GM19240 (cell line): Measurements from ENCODE around the gene BANP.

Experiments
- DNase-seq: peaks from one replicate; pipeline ENCODE4 v3.0.0; 2011; ENCODE audit warnings: low spot score; ENCODE audit not compliant: insufficient read length

The BANP gene

DNA sequence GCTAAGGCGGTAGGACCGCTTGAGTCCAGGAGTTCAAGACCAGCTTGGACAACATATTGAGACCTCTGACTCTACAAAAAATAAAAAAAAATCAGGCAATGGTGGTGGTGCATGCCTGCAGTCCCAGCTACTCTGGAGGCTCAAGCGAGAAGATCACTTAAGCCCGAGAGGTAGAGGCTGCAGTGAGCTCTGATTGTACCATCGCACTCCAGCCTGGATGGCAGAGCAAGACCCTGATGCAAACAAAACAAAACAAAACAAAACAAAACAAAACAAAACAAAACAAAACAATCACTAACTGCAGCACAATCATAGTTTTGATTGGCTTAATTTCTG, 2.5 kb upstream of the BANP start:
- DNase-seq, result no peak

DNA sequence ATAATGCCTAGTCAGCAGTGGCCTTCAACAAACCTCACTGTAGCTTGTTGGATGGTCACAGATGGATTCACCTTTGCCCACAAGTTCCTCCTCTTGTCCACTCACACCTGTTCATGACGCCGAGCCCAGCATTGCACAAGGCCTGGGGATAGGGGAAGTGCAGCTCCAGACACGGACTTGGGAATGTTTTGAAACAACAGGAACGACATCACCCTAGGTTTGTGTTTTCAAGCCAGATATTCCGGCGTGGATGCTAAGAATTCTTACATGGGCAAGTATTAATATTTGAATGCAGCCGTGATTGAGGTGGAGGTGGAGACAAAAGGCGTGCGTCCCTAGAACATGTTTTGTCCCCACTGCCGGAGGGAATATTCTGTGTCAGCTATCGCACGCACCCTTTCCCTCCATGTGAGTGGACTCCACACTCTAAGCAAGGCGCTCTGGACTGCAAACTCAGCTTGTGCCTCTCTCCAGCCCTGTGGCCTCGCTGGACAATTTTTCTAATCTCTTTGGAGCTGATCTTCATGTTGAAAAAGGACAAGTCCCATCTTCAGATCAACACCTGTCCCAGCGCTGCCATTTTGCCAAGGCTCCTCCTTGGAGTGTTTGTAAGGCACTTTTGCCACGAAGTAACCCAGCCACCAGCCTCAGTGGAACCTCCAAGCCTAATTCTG, 2.0 kb upstream of the BANP start:
- no peak for DNase-seq

DNA sequence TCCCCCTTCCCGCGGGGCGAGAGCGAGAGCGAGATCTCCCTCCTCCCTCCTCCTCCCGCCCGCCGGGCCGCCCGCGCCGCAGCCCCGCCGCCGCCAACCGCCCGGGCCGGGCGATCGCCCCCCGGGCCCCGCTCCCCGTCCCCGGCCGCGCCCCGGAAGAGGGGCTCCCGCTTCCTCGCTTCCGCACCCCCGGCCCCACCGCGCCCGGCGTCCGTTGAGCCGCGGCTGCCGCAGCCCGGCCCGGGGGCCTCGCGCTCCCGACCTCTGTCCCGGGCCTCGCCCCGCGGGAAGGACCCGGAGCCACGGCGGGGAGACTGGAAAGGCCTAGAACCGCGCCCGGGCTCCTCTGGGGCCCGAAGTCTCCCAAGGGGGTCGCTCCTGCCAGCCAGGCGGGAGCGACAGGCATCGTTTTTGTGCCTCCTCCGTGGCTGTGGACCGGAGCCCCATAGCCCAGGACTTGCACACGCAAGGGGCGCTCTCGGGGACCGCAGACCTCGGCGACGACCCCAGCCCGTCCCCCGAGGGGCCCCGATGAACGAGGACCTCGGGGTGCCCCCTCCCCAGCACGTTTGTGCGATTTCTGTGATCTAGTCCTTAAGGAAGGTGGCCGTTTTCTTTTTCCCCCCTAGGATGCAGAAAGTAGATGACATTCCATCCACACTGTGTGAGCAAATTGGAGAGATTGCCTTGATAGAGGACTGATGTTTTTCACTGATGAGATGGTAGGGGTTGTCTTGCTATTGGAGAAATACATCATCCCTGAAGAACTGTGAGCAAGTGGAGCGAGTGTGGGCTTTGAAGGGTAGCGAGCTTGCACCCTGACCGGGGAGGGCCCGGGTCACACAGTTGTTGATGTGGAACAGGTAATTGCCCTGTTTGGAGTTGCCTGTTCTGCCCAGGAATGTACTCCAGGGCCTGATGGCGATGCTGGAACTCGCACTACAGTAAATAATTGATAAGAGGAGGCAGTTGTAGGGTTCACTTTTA, 611 bp downstream of the BANP start:
- no peak for DNase-seq

DNA sequence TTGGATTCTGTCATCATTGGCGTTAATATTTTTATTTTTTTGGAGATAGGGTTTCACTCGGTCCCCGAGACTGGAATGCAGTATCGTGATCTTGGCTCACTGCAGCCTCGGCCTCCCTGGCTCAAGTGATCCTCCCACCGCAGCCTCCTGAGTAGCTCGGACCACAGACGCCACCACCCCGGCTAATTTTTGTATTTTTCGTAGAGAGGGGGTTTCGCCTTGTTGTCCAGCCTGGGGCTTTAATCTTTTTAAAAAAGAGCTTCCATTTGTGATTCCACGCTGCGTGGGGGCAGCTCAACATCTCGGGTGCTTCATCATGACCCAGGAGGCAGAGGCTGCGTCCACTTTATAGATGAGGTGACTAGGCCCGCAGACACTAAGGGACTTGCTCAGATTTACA, 1.5 kb downstream of the BANP start:
- DNase-seq, result no peak

DNA sequence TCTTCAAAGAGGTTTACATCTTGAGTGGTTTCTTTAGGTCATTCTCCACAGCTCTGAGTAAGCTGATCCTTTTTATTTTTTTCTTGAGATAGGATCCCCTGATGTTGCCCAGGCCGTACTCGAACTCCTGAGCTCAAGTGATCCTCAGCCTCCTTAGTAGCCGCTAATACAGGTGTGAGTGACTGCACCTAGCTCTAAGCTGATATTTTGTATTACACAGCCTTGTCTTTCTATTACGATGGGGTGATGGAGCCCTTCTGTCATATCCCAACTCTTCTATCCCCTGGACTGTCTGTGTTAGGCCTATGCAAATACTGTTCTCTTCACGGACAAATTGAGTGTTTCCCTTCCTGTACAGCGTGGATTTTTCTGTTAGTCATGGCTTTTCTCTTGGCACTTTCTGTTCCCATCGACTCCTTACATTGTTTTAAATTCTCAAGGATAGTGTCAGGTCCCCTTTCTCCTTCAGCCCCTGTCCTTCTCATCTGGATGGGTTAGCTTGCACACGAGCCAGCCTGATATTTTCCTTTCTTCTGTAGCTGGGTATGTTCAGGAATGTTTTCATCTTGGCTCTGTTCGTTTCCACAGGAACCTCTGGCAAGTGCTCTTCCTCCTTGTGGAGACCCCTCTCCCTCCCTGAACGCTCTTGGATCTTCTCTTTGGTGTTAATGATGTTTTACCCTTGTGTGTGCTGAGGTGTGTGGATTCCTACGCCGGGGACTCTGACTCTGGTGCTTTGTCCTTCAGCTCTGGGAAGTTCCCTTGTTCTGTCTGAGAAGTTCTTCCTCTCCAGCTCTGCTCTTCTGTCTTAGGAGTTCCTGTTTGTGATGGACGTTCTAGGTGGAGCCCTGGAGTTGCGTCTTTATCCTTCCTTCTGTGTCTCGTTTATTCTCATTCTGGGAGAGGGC, 2.3 kb downstream of the BANP start:
- no peak for DNase-seq

DNA sequence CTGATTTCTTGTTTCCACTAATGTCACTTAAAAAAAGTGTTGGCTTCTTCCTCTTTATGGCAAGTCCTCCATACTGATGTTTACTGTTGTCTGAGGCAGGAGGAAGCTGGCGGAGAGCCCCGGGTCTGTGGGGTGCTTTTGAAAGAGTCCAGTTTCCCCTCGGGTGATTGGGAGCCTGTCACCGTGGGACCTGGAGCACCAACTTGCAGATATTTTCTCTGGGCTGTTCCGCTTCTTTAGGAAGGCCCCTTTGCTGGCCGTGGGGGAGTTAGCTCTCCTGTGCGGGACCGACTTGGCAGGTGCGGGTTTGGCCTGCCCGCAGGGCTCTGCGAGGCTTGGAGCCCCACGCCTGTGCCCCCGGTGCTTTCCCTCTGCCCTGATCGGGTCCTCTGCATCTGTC, 3.1 kb downstream of the BANP start:
- no peak for DNase-seq

DNA sequence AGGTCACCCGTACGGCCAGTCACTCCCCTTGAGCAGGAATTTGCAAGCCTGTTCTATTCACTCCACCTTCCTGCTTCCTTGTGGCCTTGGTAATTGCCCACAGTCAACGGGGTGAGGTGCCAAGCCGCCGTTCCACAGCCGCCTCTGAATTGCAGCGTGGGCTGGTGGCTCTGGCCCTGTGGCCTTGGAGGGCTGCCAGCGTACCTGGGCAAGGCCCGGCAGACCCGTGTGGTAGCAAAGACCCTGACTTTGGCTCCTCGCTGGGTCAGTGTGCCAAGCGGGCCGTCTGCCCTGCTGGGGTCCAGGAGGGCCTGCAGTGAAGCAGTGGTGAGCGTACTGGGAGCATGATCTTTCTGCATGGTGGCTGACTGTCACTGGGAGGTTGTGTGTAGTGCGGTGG, 3.6 kb downstream of the BANP start:
- DNase-seq, result no peak

DNA sequence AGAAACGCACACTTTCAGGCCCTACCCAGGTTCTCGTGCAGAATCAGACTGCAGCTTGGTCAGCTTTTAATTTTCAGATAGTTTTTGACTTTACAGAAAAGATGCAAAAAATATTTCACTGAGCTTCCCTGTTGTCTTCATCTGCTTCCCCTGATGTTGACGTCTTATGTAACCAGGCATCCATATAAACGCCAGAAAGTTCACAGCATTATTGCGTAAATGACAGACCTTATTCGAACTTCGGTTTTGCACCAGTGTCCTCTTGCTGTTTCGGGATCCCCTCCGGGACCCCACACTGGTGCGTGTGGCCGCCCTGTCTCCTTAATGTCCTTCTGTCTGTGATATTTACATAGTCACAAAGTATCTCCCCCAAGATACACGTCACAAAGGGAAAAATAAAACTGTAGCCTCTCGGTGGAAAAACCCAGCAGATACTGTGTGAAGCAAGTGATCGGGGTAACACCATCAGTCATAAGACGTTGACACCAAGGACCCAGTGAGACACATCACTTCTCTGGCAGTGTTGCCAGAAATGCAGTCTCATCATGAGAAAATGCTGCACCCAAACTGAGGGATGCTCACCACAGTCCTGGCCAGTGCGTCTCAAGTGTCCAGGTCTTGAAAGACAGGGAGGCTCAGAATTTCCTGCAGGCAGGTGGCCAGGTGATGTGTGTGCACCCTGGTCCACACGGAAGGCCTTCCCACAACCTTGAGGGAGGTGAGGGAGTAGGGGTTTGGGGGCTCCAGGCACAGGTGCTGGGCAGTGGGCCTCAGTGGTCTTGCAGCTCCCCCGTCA, 4.3 kb downstream of the BANP start:
- no peak for DNase-seq

DNA sequence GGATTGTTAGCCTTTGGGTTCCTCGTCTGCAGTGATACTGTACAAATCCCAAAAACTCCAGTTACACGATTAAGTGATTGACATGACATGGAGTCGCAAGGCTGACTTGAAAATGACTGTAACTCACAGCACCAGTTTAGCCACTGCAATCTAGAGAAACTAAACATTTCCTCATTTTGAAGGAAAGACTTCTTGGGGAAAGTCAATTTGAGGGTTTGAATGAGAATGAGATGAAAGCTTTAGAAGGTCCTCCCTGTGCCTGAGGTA, 4.8 kb downstream of the BANP start:
- DNase-seq, result no peak

DNA sequence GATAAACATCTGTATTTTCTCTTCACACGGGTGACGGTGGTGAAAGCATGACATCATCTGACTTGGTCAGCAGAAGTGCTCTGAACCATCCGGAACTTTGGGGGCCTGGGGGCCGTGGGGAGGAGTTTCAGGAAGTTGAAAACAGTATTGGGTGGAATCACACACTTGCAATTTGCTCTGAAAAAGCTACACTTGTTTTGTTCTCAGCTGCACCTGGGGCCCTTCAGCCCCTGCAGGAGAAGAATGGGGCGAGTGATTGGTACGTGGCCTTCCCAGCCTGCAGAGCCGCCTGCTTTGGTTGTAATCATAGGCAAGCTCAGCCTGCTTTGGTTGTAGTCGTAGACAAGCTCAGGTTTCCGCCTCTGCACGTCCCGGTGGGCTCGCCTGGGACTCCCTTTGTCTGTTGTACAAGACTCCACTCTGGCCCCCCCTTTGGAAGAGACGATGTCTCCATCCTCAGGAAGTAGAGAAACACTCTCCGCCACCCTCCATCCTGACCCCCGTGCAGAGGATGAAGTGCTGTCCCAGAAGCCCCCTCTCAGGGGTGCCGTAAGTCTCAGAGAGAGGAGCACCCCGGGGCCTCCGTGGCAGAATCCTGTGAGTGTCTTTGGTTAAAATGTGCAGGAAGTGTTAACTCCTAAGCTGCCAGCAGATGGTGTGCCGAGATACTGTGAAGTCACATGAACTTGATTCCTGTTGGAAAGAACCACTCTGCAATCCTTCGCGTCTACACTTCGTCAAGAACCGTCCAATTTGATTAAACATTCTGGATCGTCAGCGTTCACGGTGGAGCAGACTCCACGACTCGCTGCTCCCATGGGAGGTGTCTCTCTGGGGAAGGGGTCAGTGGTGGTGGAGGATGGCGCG, 5.4 kb downstream of the BANP start:
- DNase-seq, result no peak

DNA sequence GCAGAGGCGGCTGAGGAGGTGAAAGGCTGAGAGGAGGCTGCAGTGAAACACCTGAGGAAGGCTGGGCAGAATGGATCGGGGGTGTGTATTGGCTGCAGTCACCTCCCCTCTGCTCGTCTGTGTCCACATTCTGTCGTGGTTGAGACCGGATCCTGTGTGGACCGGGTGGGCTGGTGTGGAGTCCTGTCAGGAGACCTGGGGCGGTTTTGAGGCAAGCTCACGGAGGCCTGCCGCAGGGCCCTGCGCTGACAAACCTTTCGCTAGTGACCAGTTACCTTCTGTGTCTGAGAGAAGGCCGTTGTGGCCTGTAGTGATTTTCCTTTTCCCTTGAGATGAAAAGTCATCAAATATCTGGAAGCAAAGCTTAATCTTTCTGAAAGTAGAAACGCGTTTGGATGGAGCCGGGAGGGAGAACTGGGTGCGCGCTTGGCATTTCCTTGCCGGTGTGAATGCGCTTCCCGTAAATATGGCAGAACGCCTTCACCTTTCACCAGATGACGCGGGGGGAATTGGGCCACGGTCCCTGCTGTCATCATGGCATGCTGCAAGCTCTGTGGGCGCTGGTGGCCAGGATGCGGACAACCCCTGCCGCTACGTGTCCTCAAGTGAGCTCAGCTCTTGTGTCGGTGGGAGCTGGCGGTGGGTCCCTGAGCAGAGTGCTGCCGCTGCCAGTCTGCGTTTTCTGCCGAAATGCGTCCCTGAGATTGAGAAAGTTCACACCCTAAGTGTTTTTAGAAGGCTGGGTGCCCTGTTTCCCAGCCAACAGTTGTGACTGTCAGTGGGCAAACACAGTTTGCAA, 6.3 kb downstream of the BANP start:
- no peak for DNase-seq

DNA sequence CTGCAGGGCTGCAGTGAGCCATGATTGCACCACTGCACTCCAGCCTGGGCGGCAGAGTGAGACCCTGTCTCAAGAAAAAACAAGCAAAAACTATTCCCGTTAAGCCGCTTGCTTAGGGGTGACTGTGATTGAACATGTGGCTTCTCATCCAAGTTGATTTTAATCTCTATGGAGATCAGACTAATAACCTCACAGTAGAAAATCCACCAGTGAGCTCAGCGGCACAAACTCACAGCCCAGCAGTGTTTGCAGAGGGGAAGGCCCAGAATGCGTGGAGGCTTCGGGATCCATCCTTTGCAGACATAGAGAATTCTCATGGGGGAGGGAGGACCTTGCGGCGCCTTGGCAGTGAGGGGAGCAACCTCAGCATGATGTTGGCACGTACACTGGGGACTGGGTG, 7.4 kb downstream of the BANP start:
- no peak for DNase-seq

DNA sequence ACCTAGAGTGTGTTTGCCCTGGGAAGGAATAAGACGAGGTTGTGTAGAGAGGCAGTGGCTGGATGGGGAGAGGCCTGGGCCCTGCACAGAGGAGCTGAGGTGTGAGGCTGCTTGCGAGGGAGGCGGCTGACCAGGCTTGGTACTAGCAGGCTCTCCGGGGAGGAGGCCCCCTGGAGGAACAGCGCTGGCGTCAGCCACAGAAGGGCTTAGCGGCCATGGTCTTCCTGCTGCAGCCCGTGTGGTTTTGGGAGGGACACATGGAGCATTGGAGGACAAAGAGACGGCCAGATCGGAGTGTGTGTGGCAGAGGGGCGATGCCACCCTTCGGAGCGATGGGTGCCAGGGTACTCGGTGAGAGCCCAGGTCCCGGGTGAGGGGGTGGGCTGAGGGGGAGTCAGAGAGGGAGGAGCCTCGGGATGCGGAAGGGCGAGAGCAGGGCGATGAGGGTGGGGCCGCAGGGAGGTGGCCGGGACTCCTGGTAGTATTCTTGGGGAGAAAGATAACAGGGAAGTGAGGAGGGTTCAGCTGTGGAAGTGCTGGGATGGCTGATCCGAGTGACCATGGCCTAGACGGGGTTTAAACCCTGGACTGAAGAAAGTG, 8.3 kb downstream of the BANP start:
- no peak for DNase-seq

DNA sequence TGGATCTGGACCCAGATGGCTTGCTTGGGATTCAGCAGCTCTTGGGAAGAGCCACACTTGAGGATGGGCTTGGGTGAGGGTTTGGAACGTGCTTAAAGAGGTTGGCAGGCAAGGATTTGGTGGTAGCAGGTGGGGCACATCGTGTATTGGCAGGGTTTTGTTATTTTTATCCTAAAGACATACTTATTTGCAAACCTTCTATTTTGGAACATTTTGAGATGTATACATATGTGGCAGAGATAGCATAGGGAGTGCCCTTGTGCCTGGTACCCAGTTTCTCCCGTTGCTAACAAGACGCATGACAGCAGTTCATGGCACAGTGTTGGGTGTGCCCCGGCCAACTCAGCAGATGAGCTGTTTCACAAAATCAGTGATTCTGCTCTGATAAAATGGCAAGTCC, 9.1 kb downstream of the BANP start:
- DNase-seq, result no peak

DNA sequence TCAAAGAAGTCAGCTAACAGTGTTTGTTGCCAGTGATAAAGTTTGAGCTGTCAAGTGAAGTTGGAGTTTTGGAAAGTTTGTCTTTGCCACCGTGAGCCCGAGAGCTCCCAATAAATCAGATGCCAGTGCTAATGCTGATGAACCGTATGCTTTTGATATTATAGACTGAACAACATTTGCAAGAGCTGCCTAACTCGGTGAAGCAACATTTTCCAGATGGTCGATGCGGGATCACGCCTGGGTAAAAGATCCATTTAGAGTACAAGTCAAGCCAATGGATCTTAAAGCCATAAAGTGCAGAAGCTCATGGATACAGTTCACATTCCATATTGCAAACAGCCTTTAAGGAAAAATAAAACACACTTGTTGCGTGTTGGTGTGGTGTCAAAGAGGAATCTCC, 9.6 kb downstream of the BANP start:
- no peak for DNase-seq

DNA sequence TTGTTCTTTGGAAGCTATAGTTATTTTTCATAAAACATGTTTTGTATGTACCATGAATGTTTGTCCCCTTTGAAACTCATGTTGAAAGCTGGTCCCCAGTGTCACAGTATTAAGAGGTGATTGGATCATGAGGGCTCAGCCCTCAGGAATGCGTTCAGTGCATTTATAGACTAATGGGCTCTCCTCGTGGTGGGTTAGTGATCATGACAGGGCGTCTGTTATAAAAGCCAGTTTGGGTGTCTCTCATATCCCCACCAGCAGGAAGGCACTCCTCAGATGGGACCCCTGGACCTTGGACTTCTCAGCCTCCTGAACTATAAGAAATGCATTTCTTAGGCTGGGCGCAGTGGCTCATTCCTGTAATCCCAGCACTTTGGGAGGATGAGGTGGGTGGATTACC, 10.4 kb downstream of the BANP start:
- no peak for DNase-seq

DNA sequence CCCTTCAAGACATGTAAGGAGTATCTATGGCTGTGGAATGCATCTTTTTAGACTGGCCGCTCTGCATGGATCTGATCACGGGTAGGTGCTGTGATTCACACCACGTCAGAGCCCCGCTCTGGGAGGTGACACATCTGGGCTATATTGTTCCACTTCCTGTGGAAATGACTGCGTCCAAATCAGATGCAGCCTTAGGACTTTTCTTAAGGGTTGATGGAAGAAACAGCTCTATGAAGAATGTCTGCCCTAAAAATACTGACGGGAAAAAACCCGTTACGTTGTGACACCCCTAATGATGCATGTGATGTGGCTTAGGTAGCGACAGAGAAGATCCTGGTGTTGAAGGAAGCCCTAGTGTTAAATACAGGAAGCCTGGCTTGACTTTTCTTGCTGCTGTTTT, 12.2 kb downstream of the BANP start:
- no peak for DNase-seq

DNA sequence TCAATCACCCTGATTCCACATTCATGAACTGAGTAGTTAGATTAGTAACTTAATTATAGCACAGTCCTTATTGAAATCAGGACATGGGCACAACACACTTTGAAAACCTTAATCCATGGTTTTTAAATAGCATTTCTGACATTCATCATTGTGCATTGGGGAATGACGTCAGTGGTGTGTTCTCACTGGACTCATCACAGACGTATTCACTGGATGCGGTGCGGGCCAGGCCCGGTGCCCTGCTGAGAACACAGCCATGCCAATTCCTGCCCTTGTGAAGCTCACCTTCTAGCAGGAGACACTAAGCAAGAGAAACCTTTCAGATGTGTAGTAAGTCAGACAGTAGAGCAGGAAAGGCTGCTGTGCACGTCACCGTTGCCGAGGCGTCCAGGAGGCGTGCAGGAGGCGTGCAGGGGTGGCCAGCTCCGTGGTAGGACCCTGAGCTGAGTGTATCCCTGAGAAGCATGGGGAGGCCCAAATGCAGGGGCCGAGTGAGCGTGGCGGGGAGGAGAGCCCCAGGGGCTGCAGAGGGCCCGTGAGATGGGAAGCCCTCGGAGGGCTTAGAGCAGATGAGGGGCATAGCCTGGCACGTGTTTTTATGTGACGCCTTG, 12.9 kb downstream of the BANP start:
- DNase-seq, result no peak

DNA sequence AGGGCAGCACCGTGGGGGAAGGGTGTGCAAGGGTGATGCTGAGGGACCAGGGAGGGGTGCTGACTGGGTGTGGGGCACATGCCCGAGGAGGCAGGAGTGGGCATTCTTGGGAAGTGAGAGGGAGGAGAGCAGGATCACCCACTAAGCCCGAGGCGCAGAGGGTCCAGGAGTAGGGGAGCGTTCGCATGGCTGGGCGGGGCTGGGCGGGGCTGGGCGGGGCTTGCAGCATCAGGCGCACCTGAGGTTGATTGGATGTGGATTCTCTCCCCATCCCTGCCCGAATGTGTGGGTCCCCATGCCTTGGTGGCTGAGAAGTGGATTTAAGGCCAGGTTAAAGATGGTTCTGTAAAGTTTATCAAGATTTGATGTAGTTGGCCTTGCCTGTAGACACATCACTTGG, 14.2 kb downstream of the BANP start:
- DNase-seq, result no peak
